Fibroblast of mammary gland (primary cell): Measurements from ENCODE around the gene ARHGEF10L.

Source experiments
- DNase-seq: peaks from one replicate; pipeline ENCODE4 v3.0.0-alpha.2; 2010; ENCODE audit warnings: low read depth
- H3K4me3 ChIP-seq: 2 replicates; pipeline ENCODE4 v1.5.1; 2011; ENCODE audit warnings: low read depth, mild to moderate bottlenecking, low read length, moderate library complexity; ENCODE audit not compliant: control insufficient read depth
- CTCF ChIP-seq: conservative IDR thresholded peaks from 2 replicates; pipeline ENCODE4 v1.5.1; 2011; ENCODE audit warnings: low read depth, low read length, inconsistent platforms; ENCODE audit not compliant: control insufficient read depth, insufficient read depth

Gene ARHGEF10L

GRCh38 chr1:17640393-17640792, 100.9 kb downstream of the ARHGEF10L start:
- no peak for TF ChIP-seq CTCF
- no peak overlapping the region for H3K4me3 ChIP-seq
- DNase-seq, result peak; percentile 14

- TF ChIP-seq CTCF, result no peak
- no peak for DNase-seq
- H3K4me3 ChIP-seq, result no peak overlapping the region
These were observed 101.5 kb downstream of the ARHGEF10L start for GRCh38 chr1:17640975-17641374.

GRCh38 chr1:17642169-17642568, 102.7 kb downstream of the ARHGEF10L start:
- H3K4me3 ChIP-seq, result no peak overlapping the region
- no peak for DNase-seq
- no peak for TF ChIP-seq CTCF

- H3K4me3 ChIP-seq, result no peak overlapping the region
- no peak for DNase-seq
- TF ChIP-seq CTCF, result no peak
These were observed 103.4 kb downstream of the ARHGEF10L start for GRCh38 chr1:17642943-17643342.

- H3K4me3 ChIP-seq, result no peak overlapping the region
- DNase-seq, result no peak
- TF ChIP-seq CTCF, result no peak
These were observed 104.6 kb downstream of the ARHGEF10L start for GRCh38 chr1:17643861-17644703.

GRCh38 chr1:17645068-17645911, 105.8 kb downstream of the ARHGEF10L start:
- H3K4me3 ChIP-seq, result no peak overlapping the region
- DNase-seq, result no peak
- TF ChIP-seq CTCF, result no peak
